ENCODE measurements around the gene RRAS.

The RRAS gene

GRCh38 chr19:49655570-49656455, 15.9 kb upstream of the RRAS start:
- FAIRE-seq = no peak

GRCh38 chr19:49654581-49654980, 14.6 kb upstream of the RRAS start:
- no peak for FAIRE-seq

More at GRCh38 chr19:49655570-49656455, 15.9 kb upstream of the RRAS start:
- DNase-seq (ENCODE audit: low spot score) = no peak

GRCh38 chr19:49653466-49653806, 13.5 kb upstream of the RRAS start:
- FAIRE-seq = no peak

More at GRCh38 chr19:49654581-49654980, 14.6 kb upstream of the RRAS start:
- DNase-seq (ENCODE audit: low spot score) = no peak

GRCh38 chr19:49652551-49653465, 12.9 kb upstream of the RRAS start:
- DNase-seq (ENCODE audit: low spot score) (no peak), FAIRE-seq (no peak)

More at GRCh38 chr19:49653466-49653806, 13.5 kb upstream of the RRAS start:
- DNase-seq (ENCODE audit: low spot score) = no peak

- DNase-seq (ENCODE audit: low spot score) (no peak), FAIRE-seq (no peak)
These were observed 12.0 kb upstream of the RRAS start for GRCh38 chr19:49651820-49652550.

- DNase-seq (ENCODE audit: low spot score) (no peak), FAIRE-seq (no peak)
These were observed 11.3 kb upstream of the RRAS start for GRCh38 chr19:49651029-49651819.

GRCh38 chr19:49646586-49646985, 6.6 kb upstream of the RRAS start:
- FAIRE-seq = no peak
- no peak for DNase-seq (ENCODE audit: low spot score)

- FAIRE-seq (no peak), DNase-seq (ENCODE audit: low spot score) (no peak)
These were observed 6.1 kb upstream of the RRAS start for GRCh38 chr19:49645995-49646394.

GRCh38 chr19:49645592-49645991, 5.6 kb upstream of the RRAS start:
- FAIRE-seq (no peak), DNase-seq (ENCODE audit: low spot score) (no peak)

GRCh38 chr19:49643466-49643865, 3.5 kb upstream of the RRAS start:
- FAIRE-seq = no peak

GRCh38 chr19:49642492-49643035, 2.6 kb upstream of the RRAS start:
- FAIRE-seq (no peak), DNase-seq (ENCODE audit: low spot score) (no peak)

More at GRCh38 chr19:49643466-49643865, 3.5 kb upstream of the RRAS start:
- no peak for DNase-seq (ENCODE audit: low spot score)

GRCh38 chr19:49641688-49642491, 1.9 kb upstream of the RRAS start, which contains the start of gene SCAF1:
Gene SCAF1, plus strand, starts transcription at chr19:49642209. Its CDS starts 2,818 bp downstream, at chr19:49645027.
- FAIRE-seq (peak; percentile 97), DNase-seq (ENCODE audit: low spot score) (peak; percentile 95)

- DNase-seq (ENCODE audit: low spot score) (peak; percentile 21), FAIRE-seq (no peak)
These were observed 386 bp downstream of the RRAS start for GRCh38 chr19:49639401-49640112.

- DNase-seq (ENCODE audit: low spot score) = peak; percentile 89
- FAIRE-seq = peak; percentile 58
These were observed 1.9 kb downstream of the RRAS start for GRCh38 chr19:49637821-49638738.

- no peak for FAIRE-seq
- DNase-seq (ENCODE audit: low spot score) = no peak
These were observed 3.6 kb downstream of the RRAS start for GRCh38 chr19:49636233-49636932.

GRCh38 chr19:49635530-49636232, 4.3 kb downstream of the RRAS start:
- no peak for FAIRE-seq
- no peak for DNase-seq (ENCODE audit: low spot score)

All from urothelium cell line (cell line).